ENCODE data around the gene LCE2B.
A peak's percentile ranks its signal among the peaks of the same experiment; 100 is the strongest.
"Not testable (repeated sequence)": the region's sequence is repeated elsewhere in the genome, so short reads cannot be mapped to it uniquely, and the experiment has no call there.

The LCE2B gene

GRCh38 chr1:152685823-152686222, at the start of gene LCE2B:
Gene LCE2B (plus strand): TSS chr1:152686123. CDS start chr1:152686844, 721 bp downstream.
- DNase-seq: not testable (repeated sequence)

DNA sequence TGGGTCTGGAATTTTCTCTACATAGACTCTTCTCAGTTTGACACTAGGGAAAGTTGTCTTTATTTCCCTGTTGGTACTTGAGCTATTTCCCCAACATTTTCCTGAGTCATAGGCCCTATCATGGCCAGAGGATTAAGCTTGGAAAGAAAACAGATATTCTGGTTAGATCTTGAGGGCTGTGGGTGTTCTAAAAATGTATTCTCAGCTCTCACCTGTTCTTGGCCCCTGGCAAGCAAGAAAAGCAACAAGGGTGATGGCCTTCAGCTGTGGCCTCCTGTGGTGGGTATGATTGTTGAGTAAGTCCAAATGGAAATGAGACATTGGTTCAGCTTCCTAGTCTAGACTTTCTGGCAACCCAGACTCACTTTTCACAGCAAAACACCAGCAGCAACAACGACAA, 45.6 kb upstream of the LCE2B start:
- no peak for DNase-seq

GRCh38 chr1:152643945-152644344, 42.0 kb upstream of the LCE2B start:
- DNase-seq: no peak

GRCh38 chr1:152645146-152645545, 40.8 kb upstream of the LCE2B start:
- no peak for DNase-seq

GRCh38 chr1:152646656-152647055, 39.3 kb upstream of the LCE2B start:
- no peak for DNase-seq

DNA sequence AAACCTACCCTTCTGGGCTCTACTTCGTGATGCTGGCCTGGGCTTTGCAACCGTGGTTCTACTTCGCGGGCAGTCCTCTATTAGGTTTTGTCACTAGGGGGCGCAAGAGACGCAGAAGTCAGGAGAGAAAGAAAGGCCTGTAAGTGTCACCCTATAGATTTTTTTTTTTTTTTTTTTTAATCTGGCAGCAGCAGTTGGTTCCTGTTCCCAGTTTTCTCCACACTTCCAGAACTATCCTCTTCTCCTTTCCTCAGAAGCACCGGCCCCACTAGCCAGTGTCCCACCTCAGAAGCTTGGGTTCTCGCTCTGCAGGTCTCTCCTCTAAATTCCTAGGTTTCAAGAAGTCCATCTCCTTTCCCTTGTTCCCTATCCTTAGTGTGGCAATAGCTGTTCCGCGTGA, 31.8 kb upstream of the LCE2B start:
- peak; percentile 47 for DNase-seq

DNA sequence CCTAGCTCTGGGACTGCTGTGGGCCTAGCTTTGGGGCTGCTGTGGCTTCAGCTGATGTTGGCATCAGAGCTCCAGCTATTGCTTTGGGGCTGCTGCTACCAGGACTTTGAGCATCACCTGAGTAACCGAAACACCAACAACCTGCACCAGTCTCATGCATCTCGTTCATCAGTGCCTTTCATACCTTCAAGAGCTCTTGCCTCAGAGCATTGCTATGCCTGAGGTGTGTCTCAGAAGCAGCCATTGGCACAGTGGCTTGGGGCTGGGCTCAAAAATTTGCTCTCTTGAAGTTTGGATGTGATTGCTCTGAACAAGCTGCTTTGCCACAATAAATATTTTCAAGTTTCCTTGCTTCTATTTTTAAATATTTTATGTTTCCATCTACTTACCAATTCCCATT, 29.5 kb upstream of the LCE2B start:
- no peak for DNase-seq

DNA sequence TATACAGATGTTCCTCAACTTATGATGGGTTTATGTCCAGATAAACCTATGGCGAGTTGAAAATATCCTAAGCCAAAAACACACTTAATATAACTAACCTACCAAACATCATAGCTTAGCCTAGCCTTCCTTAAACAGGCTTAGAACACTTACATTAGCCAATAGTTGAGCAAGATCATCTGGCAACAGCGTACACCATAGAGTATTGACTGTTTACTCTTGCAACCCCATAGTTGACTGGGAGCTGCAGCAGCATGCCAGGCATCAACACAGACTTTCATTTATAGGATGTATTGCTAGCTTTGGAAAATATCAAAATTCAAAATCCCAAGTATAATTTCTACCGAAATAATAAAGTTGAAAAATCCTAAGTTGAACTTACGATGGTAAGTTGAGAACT, 28.2 kb upstream of the LCE2B start:
- DNase-seq: no peak

- DNase-seq: no peak
Observed at GRCh38 chr1:152658649-152659048, 27.3 kb upstream of the LCE2B start.

- no peak for DNase-seq
Observed at GRCh38 chr1:152663098-152663497, 22.8 kb upstream of the LCE2B start, which contains the start of gene LCE2D. Gene LCE2D (plus strand): TSS chr1:152663380. CDS start chr1:152664106, 726 bp downstream.

GRCh38 chr1:152666171-152666570, 19.8 kb upstream of the LCE2B start:
- not testable (repeated sequence) for DNase-seq

- DNase-seq: no peak
Observed at GRCh38 chr1:152667648-152668047, 18.3 kb upstream of the LCE2B start.

DNA sequence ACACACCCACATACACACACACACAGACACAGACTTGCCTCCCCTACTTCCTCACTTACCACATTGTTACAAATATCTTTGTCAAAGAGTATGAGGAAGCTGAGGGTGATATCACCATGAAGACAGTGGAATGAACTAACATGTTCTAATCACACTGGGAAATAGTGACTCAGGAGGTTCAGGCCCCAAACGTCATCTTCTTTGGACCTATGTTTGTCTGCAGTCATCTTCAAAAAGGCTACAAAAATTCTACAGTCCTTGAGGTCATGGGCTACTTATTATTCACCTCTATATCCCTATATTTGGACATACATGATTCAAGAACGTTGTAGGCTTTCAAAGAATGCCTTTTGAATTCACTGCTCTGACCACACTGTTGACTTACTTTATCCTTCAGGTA, 12.9 kb upstream of the LCE2B start:
- DNase-seq: no peak

DNA sequence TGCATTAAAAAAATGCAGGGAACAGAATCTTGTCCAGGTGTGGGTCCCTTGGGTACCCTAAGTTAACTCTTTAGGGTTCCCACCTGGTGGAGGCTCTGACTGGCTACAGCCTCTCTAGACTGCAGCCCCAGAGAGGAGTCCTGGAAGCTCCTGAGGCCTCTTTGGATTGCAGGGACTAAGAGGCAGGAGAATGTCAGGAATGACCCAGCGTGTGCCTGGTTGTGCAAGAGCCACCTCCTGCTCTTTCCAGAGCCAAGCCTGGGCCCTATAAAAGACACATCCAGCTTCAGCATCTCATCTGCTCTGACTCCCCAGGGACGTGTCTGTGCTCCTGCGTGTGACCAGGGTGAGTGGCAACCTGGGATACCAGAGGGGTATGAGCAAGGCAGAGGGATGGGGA, 10.9 kb upstream of the LCE2B start, which contains the start of gene LCE2C:
LCE2C (plus strand) TSS at position 297 of the 400 bp plus-strand sequence. CDS start 737 bp downstream, outside the sequence.
- DNase-seq: not testable (repeated sequence)

- no peak for DNase-seq
Observed at GRCh38 chr1:152679459-152679858, 6.5 kb upstream of the LCE2B start.

DNA sequence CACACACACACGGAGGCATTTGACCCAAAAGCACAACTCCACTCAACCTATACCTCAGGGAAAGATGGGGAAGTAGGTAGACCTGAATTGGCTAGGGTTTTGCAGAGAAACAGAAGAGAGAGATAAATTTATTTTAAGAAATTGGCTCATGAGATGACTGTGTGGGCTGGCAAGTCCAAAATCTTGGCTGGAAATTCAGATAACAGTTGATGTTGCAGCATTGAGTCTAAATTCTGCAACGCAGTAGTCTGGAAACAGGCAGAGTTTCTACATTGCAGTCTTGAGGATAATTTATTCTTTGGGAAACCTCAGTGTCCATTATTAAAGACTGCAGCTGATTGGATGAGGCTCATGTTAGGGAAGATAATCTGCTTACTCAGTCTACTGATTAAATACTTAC, 4.3 kb upstream of the LCE2B start:
- no peak for DNase-seq

DNA sequence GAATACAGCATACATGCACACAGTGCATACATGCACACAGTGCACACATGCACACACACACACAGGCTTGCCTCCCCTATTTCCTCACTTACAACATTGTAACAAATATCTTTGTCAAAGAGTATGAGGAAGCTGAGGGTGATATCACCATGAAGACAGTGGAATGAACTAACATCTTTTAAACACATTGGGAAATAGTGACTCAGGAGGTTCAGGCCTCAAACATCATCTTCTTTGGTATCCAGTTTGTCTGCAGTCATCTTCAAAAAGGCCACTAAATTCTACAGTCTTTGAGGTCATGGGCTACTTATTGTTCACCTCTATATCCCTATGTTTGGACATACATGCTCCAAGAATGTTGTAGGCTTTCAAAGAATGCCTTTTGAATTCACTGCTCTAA, 2.1 kb upstream of the LCE2B start:
- DNase-seq: no peak

- DNase-seq: no peak
Observed at GRCh38 chr1:152697701-152698600, 12.0 kb downstream of the LCE2B start, which contains the start of gene LCE2A. Gene LCE2A (plus strand): TSS chr1:152698345. CDS start chr1:152698902, 557 bp downstream.

DNA sequence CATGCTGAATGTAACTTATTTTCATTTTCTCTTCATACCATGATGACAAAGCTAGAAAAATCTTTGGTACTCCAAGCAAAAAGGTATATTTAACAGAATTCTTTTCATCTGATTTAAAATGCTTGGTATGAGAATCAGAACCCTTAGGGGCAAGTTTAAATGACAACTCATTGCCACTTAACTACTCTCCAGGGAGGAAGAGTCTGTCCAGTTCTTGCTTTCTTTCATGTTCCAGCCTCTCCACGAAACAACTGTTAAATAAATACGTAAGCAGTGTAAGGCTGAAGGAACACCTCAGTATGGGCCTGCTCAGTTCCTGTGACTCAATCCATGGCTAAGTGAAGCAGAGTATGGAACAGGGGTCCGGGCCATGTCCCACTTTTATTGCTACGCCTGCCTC, 13.8 kb downstream of the LCE2B start:
- no peak for DNase-seq

DNA sequence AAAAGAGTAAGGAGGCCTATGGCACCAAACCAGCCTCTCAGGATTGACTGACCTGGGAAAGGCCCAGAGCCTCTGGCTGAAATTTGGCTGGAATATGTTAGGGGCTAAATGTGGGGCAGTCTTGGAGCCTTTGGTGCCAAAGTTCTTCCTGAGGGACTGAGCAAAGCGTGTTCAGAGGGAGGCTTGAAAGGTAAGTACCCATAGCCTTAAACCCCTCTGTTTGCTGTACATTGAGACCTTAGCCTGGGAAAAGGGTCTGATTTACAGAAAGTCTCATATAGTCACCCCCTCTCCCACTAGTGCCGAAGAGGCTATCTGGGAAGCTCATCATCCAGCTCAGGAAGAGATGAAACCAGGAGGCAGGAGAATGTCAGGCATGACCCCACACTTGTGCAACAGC, 21.9 kb downstream of the LCE2B start, which contains the start of gene LCE4A:
LCE4A (plus strand) TSS at position 301 of the 400 bp plus-strand sequence. CDS start 916 bp downstream, outside the sequence.
- DNase-seq: no peak

DNA sequence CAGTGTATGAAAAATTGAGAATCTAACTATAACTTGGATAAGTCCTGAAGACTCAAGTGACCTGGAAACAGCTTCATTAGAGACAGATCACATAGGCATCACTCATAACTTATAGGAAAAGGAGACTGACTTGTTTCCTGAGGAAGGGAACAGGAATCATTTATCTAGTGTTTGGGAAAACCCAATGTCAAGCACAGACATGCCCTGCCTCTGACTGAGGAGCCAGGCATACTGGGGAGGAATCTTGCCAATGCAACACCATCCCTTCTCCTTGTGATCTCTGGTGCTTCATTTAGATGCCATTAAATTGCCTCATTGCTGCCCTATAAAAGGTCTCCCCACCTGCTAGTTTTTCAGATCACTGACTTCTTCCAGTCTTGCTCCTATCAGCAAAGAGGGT, 32.3 kb downstream of the LCE2B start:
- no peak for DNase-seq

DNA sequence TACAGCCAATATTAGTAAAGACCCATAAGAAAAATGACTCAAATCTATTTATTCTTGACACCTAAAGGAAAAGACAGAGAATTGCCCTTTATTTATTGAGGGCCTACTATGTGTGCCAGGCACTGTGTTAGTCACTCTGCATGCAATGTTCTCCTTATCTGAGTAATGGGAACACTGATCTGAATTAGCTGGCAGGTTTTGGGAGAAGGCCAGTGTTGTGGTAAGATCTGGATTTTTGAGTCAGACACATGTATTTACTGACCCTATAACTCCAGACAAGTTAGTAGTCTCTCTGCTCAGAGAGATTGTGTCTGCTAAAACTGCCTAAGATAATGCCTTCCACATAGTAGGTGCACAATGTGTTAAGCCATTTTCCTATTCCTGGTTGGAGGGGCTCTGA, 39.3 kb downstream of the LCE2B start:
- no peak for DNase-seq

- DNase-seq: no peak
Observed at GRCh38 chr1:152728986-152729385, 43.1 kb downstream of the LCE2B start.

DNA sequence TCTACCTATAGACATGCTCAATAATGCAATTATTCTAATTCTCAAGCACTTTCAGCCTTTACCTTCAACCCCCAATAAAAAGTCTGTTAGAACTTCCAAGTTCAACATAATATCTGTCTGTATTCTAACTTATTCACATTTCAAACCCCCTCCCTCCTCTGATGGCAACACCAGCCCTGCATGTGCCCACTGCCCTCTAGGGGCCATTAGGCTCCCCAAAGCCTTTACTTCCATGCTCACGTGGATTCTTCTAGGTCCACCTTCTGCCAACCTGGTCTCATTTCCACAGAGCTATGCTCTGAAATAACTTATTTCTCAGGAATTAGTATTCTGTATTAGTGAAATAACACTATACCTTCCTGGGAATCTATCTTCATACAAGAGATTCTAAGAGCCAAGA, 49.7 kb downstream of the LCE2B start:
- no peak for DNase-seq
